ENCODE results near the gene ETV6. TPM values are rescaled to one million over a fixed set of nuclear protein-coding genes. Genes with fewer than 3 reads are reported as not detected.
A peak's percentile ranks its signal among the peaks of the same experiment; 100 is the strongest.

Gene ETV6
- total and polyA plus RNA-seq, 2 of the 8 experiments (the other 6 are each of a cell fraction or from before 2014, with no cell fraction given): 5.5 to 23.9 TPM

DNA sequence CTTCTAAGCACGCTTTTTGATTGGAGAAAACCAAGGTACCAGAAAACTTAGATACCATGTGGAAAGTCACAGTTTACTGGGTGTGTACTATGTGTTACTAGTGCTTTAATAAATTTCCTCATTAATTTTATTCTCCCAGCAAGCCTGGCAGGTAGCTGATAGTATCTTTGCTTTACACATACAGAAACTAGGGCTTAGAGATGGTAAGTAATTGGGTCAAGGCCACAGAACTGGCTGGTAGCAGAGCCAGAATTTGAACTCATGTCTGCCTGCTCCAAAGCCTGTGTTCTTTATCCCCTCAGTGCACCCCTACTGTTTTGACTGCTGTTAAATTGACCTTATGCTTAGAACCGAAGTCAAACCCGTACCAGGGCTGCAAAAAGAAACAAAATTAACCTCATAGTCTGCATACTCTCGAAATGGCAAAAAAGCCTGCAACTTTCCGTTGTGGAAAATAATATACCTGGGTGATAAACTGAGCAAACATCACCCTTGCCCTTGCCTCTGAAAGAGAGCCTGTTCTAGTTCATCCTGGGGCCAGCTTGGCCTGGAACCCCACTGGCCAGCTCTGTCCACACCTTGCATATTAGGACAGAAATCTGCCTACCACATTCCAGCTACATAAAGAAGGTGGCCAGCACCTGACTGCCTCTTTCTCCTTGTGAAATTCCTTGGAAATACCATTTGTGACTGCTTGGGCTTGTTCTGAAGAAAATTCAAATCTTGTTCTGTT lies 118.9 kb downstream of the ETV6 start:
- H4K8ac ChIP-seq (ENCODE audit: extremely low read depth, insufficient read depth, low read length): no peak overlapping the region
- H3K79me1 ChIP-seq (ENCODE audit: low read depth, low read length): no peaks in the 10 kb centered on the region
- H3K23me2 ChIP-seq (ENCODE audit: low read depth, low read length): no peaks in the 10 kb centered on the region
- no peak overlapping the region for H3K23ac ChIP-seq (ENCODE audit: insufficient read length)
- no peak overlapping the region for H4K91ac ChIP-seq (replicated peaks; ENCODE audit: insufficient read length, low read length)
- H3K14ac ChIP-seq (ENCODE audit: insufficient read length): no peak overlapping the region
- H3K27me3 ChIP-seq (replicated peaks in 1 of 4; ENCODE audit: control insufficient read depth in 3 of 4, extremely low read depth in 1 of 4, insufficient read depth in 3 of 4, low read length in 3 of 4): no peaks in the 10 kb centered on the region
- no peaks in the 10 kb centered on the region for H3K9me3 ChIP-seq (ENCODE audit: insufficient read depth in 2 of 2, low read depth in 1 of 2, low read length in 1 of 2)
- H3K4me2 ChIP-seq (ENCODE audit: insufficient read depth in 1 of 2, low read depth in 2 of 2, low read length in 2 of 2): no peak overlapping the region
- no peak overlapping the region for H3K4me3 ChIP-seq (ENCODE audit: extremely low read depth in 1 of 4, insufficient read depth in 2 of 4, low read depth in 3 of 4, low read length in 4 of 4)
- no peak for DNase-seq (ENCODE audit: low read depth in 1 of 2, low spot score in 2 of 2)
- H3K4ac ChIP-seq (replicated peaks; ENCODE audit: insufficient read length, low read depth, low read length): no peak overlapping the region
- no peak overlapping the region for H3K9ac ChIP-seq (replicated peaks in 1 of 4; ENCODE audit: extremely low read depth in 1 of 4, low read depth in 3 of 4, low read length in 3 of 4)
- no peak overlapping the region for H2AFZ ChIP-seq (ENCODE audit: low read length)
- no peak overlapping the region for H2AK5ac ChIP-seq (ENCODE audit: low read depth, low read length)
- H2BK15ac ChIP-seq (ENCODE audit: low read length): no peak overlapping the region
- WGBS, 2 experiments (ENCODE audit: extremely low coverage in 1 of 2, insufficient coverage in 1 of 2, insufficient read length in 1 of 2, insufficient replicate concordance in 2 of 2, low coverage in 1 of 2, low lambda C conversion rate in 2 of 2, missing lambda C conversion rate in 1 of 2): 94% methylated on average over 5 of the region's 5 CpGs; no CpG with 5 or more reads in 1 of the 2 experiments
- H2BK5ac ChIP-seq (ENCODE audit: low read depth, low read length): no peak overlapping the region
- no peak overlapping the region for H2BK120ac ChIP-seq (replicated peaks; ENCODE audit: low read depth, low read length)
- H4K20me1 ChIP-seq (replicated peaks in 1 of 2; ENCODE audit: control insufficient read depth in 1 of 2, insufficient read depth in 2 of 2, low read length in 2 of 2): no peaks in the 10 kb centered on the region
- no peaks in the 10 kb centered on the region for H3K36me3 ChIP-seq (ENCODE audit: control insufficient read depth in 2 of 4, insufficient read depth in 4 of 4, low read length in 3 of 4)
- 0 out of 4 replicates have a peak, but pooled peaks cover 0 to 3% of the 10 kb centered on the region in 2 experiments for H3K79me2 ChIP-seq (ENCODE audit: control insufficient read depth in 1 of 2, insufficient read depth in 2 of 2, low read length in 2 of 2)
- H3K27ac ChIP-seq (ENCODE audit: low read depth, low read length): no peak overlapping the region
- H3K4me1 ChIP-seq (replicated peaks in 1 of 4; ENCODE audit: control insufficient read depth in 3 of 4, insufficient read depth in 4 of 4, low read length in 3 of 4): peaks cover 3 to 12% (median 6%) of the 10 kb centered on the region in 4 experiments; a peak in 6 of 7 replicates
- ChIA-PET CTCF (ENCODE audit: partially characterized antibody) (interaction anchor here (0.8 to 1.2 kb wide), 2 partner anchors 16 to 124 kb away, joined by 3 to 4 read pairs; no protein-coding TSS in a partner anchor), POLR2A (ENCODE audit: partially characterized antibody) (interaction anchor here (0.6 to 1.5 kb wide), 3 partner anchors 17 to 148 kb away, joined by 3 to 6 read pairs (median 4); no protein-coding TSS in a partner anchor)
- H3K56ac ChIP-seq (replicated peaks; ENCODE audit: insufficient read length, low read depth, low read length): no peak overlapping the region
- H4K5ac ChIP-seq (ENCODE audit: insufficient read length, low read depth, low read length): no peak overlapping the region
- FAIRE-seq: no peak
- H2BK12ac ChIP-seq (ENCODE audit: low read depth, low read length): no peak overlapping the region
- H2BK20ac ChIP-seq (ENCODE audit: low read length): no peak overlapping the region; the same call in 1 of the 2 replicates
- H3K18ac ChIP-seq (ENCODE audit: extremely low read depth, low read length): no peak overlapping the region
- TF ChIP-seq SP1 (IDR thresholded peaks at IDR 0.05; ENCODE audit: low read depth, low read length): no peak
- TF ChIP-seq TEAD4 (IDR thresholded peaks at IDR 0.05; ENCODE audit: low read depth, low read length): peak; percentile 80
- no peak for TF ChIP-seq BACH1 (IDR thresholded peaks at IDR 0.05; ENCODE audit: low read length)
- TF ChIP-seq JUN (IDR thresholded peaks at IDR 0.05; ENCODE audit: low read depth, low read length): no peak

Measured in H1 (cell line).